K562 (cell line): ENCODE results near the gene BTBD2. TPM values are rescaled to one million over a fixed set of nuclear protein-coding genes. Genes with fewer than 3 reads are reported as not detected.

Experiments
- ATF3 ChIP-seq, 2 experiments: fragments of 450-650 bp in 1 of 2; sonication (generic) in 1 of 2; formaldehyde crosslinking in 1 of 2; IDR thresholded peaks in 1 of 2; conservative IDR thresholded peaks in 1 of 2; 2 replicates each; pipeline versions ENCODE4 v1.6.1 to v1.8.1; 2016 to 2023; ENCODE audit warnings: mild to moderate bottlenecking in 2 of 2, moderate library complexity in 2 of 2, inconsistent platforms in 1 of 2, missing genetic modification reagents in 1 of 2
- E2F1 ChIP-seq: sonication (generic); formaldehyde crosslinking; IDR thresholded peaks from 2 replicates; pipeline ENCODE4 v1.8.1; 2023; ENCODE audit warnings: mild to moderate bottlenecking, missing genetic modification reagents, moderate library complexity
- FOXK2 ChIP-seq, 2 experiments: fragments of 450-650 bp; IDR thresholded peaks in 1 of 2; conservative IDR thresholded peaks in 1 of 2; 2 replicates each; pipeline ENCODE4 v1.6.1; 2016; ENCODE audit warnings: low read depth in 2 of 2, mild to moderate bottlenecking in 1 of 2
- HEY1 ChIP-seq: fragments of 250-450 bp; sonication (Bioruptor Pico); IDR thresholded peaks from 2 replicates; pipeline ENCODE4 v1.5.0; 2020; ENCODE audit warnings: mild to moderate bottlenecking, moderate library complexity, borderline replicate concordance
- KAT7 ChIP-seq: sonication (generic); formaldehyde crosslinking; IDR thresholded peaks from 2 replicates; pipeline ENCODE4 v1.8.0; 2022; ENCODE audit warnings: missing genetic modification reagents, mild to moderate bottlenecking, borderline replicate concordance
- PRPF4 ChIP-seq: fragments of 200-400 bp; formaldehyde crosslinking; IDR thresholded peaks from one replicate; pipeline ENCODE4 v1.6.1; 2017; ENCODE audit warnings: low read length, low read depth, mild to moderate bottlenecking; ENCODE audit not compliant: insufficient read depth, poor library complexity, severe bottlenecking
- ZBTB7A ChIP-seq: IDR thresholded peaks from 2 replicates; pipeline ENCODE4 v1.6.1; 2011; ENCODE audit warnings: low read depth, mild to moderate bottlenecking, low read length, moderate library complexity, borderline replicate concordance; ENCODE audit not compliant: control insufficient read depth
- ZNF263 ChIP-seq: sonication (generic); formaldehyde crosslinking; IDR thresholded peaks from 2 replicates; pipeline ENCODE4 v1.8.0; 2022; ENCODE audit warnings: mild to moderate bottlenecking, missing genetic modification reagents, borderline replicate concordance
- ZNF282 ChIP-seq: sonication (generic); formaldehyde crosslinking; IDR thresholded peaks from 2 replicates; pipeline ENCODE4 v1.8.1; 2023; ENCODE audit warnings: missing genetic modification reagents
- polyA plus RNA-seq, 8 experiments: library from polyadenylated mRNA; depleted of rRNA in 4 of 8; stranded (reverse) in 5 of 8; unstranded in 3 of 8; fragments of >200 nt; fragmentation: Nextera tagmentation in 2 of 8; fragmentation: Illumina TruSeq in 1 of 8; extraction: Ambion mirVana in 2 of 8; extraction: Trizol in 1 of 8; gene quantifications; 2 replicates each; pipeline versions ENCODE4 v1.2.1 to v1.2.3, GENCODE V29; 2011 to 2014; ENCODE audit warnings: inconsistent platforms in 1 of 8, missing spikeins in 1 of 8
- total RNA-seq, 7 experiments: library from RNA; depleted of rRNA in 6 of 7; stranded (reverse); fragments of >200 nt in 6 of 7; fragmentation: Illumina TruSeq in 2 of 7; extraction: Trizol in 2 of 7; gene quantifications; 2 replicates each; pipeline versions ENCODE4 v1.2.1 to v1.2.3, GENCODE V29; 2011 to 2021; ENCODE audit warnings: low replicate concordance in 1 of 7
- TF ChIP-seq, protein P1 (sequence below): fragments of 450-650 bp; formaldehyde crosslinking; IDR thresholded peaks from 2 replicates; pipeline ENCODE4 v1.4.0; 2020; ENCODE audit warnings: mild to moderate bottlenecking, mixed read lengths

BTBD2 gene
- total and polyA plus RNA-seq, 9 of the 15 experiments (the other 6 are each of a cell fraction or from before 2014, with no cell fraction given) = 0.10 to 15.6 (median 6.9) TPM

DNA sequence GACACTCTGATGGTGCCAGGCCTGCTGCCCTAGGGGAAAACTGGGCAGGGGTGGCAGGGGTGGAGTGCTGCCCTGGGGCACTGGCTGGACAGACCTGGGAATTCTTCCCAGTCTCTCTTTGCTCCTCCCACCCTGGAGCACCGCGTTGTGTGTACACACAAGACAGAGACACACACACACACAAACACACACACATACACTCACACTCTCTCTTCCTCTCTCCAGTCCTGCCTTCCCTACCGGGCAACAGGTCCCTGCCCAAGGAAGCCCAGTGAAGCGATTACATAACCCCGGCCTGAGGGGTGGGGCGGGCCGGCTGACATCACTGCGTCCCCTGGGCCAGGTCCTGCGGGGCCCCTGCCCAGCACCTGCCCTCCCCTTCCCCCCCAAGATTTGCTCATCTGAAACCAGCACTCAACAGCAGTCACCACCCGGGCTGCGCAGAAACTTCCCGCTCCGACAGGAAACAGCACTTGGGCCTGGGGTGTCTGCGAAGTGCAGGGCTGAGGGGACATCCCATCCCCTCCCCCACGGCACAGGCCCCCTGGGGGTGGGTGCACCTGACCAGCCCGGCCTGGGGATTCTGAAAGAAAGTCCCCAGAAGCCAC lies 34.3 kb upstream of the BTBD2 start (continued):
- TF ChIP-seq KAT7 (CRISPR knock-in tag) = 0 out of 2 replicates have a peak, but pooled peaks have one; percentile 32
- no peak for TF ChIP-seq HEY1 (CRISPR knock-in tag)
- peak; percentile 65; the same call in 1 of the 2 replicates for TF ChIP-seq E2F1 (CRISPR knock-in tag)
- TF ChIP-seq ZNF263 (CRISPR knock-in tag) = peak; percentile 37; the same call in 1 of the 2 replicates
- TF ChIP-seq FOXK2 (conservative IDR thresholded peaks at IDR 0.05 in 1 of 2, IDR thresholded peaks at IDR 0.05 in 1 of 2; ENCODE audit: low read depth in 2 of 2) = peak in 1 of 2 experiments; percentile 53; a peak in 2 of 4 replicates
- TF ChIP-seq, protein P1, sequence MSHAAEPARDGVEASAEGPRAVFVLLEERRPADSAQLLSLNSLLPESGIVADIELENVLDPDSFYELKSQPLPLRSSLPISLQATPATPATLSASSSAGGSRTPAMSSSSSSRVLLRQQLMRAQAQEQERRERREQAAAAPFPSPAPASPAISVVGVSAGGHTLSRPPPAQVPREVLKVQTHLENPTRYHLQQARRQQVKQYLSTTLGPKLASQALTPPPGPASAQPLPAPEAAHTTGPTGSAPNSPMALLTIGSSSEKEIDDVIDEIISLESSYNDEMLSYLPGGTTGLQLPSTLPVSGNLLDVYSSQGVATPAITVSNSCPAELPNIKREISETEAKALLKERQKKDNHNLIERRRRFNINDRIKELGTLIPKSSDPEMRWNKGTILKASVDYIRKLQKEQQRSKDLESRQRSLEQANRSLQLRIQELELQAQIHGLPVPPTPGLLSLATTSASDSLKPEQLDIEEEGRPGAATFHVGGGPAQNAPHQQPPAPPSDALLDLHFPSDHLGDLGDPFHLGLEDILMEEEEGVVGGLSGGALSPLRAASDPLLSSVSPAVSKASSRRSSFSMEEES = no peak
- TF ChIP-seq ZNF282 (CRISPR knock-in tag) = 0 out of 2 replicates have a peak, but pooled peaks have one; percentile 61
- peak; percentile 63; the same call in 1 of the 2 replicates for TF ChIP-seq ZBTB7A
- TF ChIP-seq ATF3 (IDR thresholded peaks at IDR 0.05) = peak; percentile 64
- TF ChIP-seq ATF3 (CRISPR knock-in tag; conservative IDR thresholded peaks at IDR 0.05) = peak; percentile 60; the same call in 1 of the 2 replicates
- TF ChIP-seq PRPF4 = peak; percentile 79
